Retinal pigment epithelial cell (primary cell): Measurements from ENCODE around the gene DNAH10.

Source experiments
- DNase-seq: peaks from one replicate; pipeline ENCODE4 v3.0.0-alpha.2; 2010; ENCODE audit warnings: low read depth
- H3K4me3 ChIP-seq: 2 replicates; pipeline ENCODE4 v1.5.1; 2011; ENCODE audit warnings: mild to moderate bottlenecking, low read length, control low read depth, moderate library complexity
- CTCF ChIP-seq: conservative IDR thresholded peaks from 2 replicates; pipeline ENCODE4 v1.5.1; 2011; ENCODE audit warnings: low read depth, low read length, control low read depth, inconsistent platforms

Gene DNAH10

DNA sequence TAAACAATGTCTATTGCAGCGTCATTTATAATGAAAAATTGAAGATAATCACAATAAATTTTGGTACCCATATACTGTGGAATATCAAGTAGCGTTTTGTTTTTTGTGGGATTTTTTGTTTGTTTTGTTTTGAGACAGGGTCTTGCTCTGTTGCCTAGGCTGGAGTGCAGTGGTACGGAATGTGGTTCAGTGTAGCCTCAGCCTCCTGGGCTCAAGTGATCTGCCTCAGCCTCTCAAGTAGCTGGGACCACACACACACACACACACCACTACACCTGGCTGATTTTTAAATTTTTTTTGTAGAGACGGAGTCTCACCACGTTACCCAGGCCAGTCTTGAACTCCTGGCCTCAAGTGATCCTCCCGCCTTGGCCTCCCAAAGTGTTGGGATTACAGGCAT lies 217.5 kb downstream of the DNAH10 start:
- TF ChIP-seq CTCF, result no peak
- DNase-seq, result no peak
- no peak overlapping the region for H3K4me3 ChIP-seq

DNA sequence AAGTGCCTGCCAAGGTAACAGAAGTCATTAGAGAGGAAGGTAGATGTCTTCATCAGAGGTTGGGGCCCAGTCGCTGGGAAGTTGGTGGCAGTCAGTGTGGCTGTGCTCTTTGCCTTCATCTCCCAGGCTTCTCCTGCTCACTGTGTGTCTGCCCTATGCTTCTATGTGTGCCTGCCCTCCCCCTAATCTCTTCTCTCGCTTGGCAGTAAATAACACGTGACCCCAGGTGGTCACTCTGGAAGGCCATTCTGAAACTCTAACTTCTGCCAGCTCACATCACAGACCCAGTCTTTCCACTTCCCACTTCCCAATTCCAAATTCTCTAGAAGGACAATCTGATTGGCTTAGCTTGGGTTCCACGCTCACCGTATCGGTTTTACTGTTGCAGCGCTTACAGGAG lies 220.2 kb downstream of the DNAH10 start:
- no peak for DNase-seq
- H3K4me3 ChIP-seq, result no peak overlapping the region
- no peak for TF ChIP-seq CTCF

DNA sequence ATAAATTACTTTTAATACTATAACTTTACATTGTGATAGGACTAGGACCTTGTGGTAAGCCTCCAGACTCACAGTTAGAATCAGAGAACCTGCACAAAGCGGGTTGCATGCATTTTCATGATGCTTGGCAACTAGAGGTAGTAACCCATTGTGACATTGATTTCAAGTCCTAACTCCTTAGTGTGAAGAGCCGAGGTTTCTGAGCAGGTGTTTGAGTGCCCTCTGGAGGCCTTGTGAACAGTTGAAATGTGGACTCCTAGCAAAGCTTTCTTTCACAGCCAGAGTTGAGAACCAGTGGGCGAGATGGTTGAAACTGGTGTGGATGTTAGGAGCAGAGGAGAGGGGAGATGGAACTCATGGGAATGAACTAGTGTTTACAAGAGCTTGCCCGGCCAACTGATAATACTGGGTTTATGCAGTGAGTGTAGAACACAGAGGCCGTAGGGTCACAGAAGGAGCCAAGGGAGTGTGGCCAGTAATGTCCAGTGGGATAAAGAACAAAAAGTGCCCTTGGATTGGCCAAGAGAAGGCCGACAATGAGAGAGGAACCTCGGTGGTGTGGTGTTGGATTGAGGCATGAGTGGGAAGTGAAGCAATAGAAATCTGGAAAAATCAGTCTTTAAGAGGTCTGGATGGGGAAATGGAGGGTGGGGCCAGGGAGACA lies 221.9 kb downstream of the DNAH10 start:
- DNase-seq, result no peak
- TF ChIP-seq CTCF, result peak; percentile 77
- no peak overlapping the region for H3K4me3 ChIP-seq

DNA sequence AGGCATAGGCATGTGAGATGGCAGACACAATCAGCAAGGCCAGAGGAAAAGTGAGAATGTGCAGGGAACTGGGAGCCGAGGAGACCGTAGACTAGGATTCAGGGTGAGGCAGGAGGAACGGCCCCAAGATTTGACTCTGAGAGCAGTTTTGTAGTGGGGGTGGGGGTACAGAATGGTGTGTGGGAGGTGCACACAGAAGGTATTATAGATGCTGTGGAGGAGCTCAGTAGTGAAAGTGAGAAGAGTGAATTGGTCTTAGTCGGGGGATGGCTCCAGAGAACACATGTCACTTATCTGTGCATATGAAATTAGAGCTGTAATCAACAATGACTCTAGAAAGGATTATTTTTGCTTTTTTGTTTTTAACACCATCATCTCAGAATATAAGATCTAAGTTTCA lies 222.8 kb downstream of the DNAH10 start:
- no peak for DNase-seq
- TF ChIP-seq CTCF, result no peak
- no peak overlapping the region for H3K4me3 ChIP-seq
